RKO (cell line): ENCODE measurements around the gene MMRN2.
A peak's percentile ranks its signal among the peaks of the same experiment; 100 is the strongest.

Experiments used
- DNase-seq: peaks from one replicate; pipeline ENCODE4 v3.0.0-alpha.2; 2016; ENCODE audit warnings: low spot score

The MMRN2 gene

GRCh38 chr10:86970162-86970981, 13.0 kb upstream of the MMRN2 start:
- peak; percentile 75 for DNase-seq

GRCh38 chr10:86969421-86970041, 12.1 kb upstream of the MMRN2 start:
- peak; percentile 88 for DNase-seq

GRCh38 chr10:86968994-86969355, 11.6 kb upstream of the MMRN2 start:
- no peak for DNase-seq

GRCh38 chr10:86968271-86968993, 11.0 kb upstream of the MMRN2 start, which contains the start of gene ADIRF:
Gene ADIRF (plus strand): TSS chr10:86968482. CDS start chr10:86968545, 63 bp downstream.
- peak; percentile 32 for DNase-seq

- DNase-seq: no peak
These were observed 10.1 kb upstream of the MMRN2 start for GRCh38 chr10:86967481-86967941.

GRCh38 chr10:86965986-86966654, 8.7 kb upstream of the MMRN2 start:
- DNase-seq: no peak

- no peak for DNase-seq
These were observed 7.4 kb upstream of the MMRN2 start for GRCh38 chr10:86964847-86965190.

GRCh38 chr10:86964061-86964846, 6.8 kb upstream of the MMRN2 start:
- no peak for DNase-seq

- DNase-seq: no peak
These were observed 6.0 kb upstream of the MMRN2 start for GRCh38 chr10:86963341-86963919.

- DNase-seq: no peak
These were observed 5.5 kb upstream of the MMRN2 start for GRCh38 chr10:86962981-86963310.

GRCh38 chr10:86962136-86962980, 4.9 kb upstream of the MMRN2 start:
- no peak for DNase-seq

GRCh38 chr10:86961481-86962091, 4.2 kb upstream of the MMRN2 start:
- peak; percentile 80 for DNase-seq

- DNase-seq: no peak
These were observed 3.5 kb upstream of the MMRN2 start for GRCh38 chr10:86960863-86961434.

GRCh38 chr10:86960003-86960862, 2.8 kb upstream of the MMRN2 start:
- DNase-seq: peak; percentile 69

GRCh38 chr10:86959737-86960002, 2.3 kb upstream of the MMRN2 start:
- DNase-seq: no peak

GRCh38 chr10:86958901-86959736, 1.7 kb upstream of the MMRN2 start:
- DNase-seq: no peak

- no peak for DNase-seq
These were observed 893 bp upstream of the MMRN2 start, which contains the start of gene SNCG for GRCh38 chr10:86958116-86958900. Gene SNCG (plus strand): TSS chr10:86958599. CDS start chr10:86958698, 99 bp downstream.
